Fibroblast of lung (primary cell): ENCODE measurements around the gene GLUL. TPM values are rescaled to one million over a fixed set of nuclear protein-coding genes. Genes with fewer than 3 reads are reported as not detected.

Experiments used
- DNase-seq, 2 donors: peaks; one replicate each; pipeline versions ENCODE4 v3.0.0 to v3.0.0-alpha.2; 2010; ENCODE audit warnings: low read depth in 2 of 2
- H2AFZ ChIP-seq: 2 replicates; pipeline ENCODE4 v1.5.1; 2012; ENCODE audit warnings: low read length, control low read depth, inconsistent platforms
- H3K27ac ChIP-seq: 2 replicates; pipeline ENCODE4 v1.5.1; 2011; ENCODE audit warnings: low read length, control low read depth; ENCODE audit not compliant: insufficient read depth
- H3K27me3 ChIP-seq: 2 replicates; pipeline ENCODE4 v1.5.1; 2011; ENCODE audit warnings: mild to moderate bottlenecking, low read length; ENCODE audit not compliant: control insufficient read depth, insufficient read depth
- H3K36me3 ChIP-seq: 2 replicates; pipeline ENCODE4 v1.5.1; 2011; ENCODE audit warnings: low read length; ENCODE audit not compliant: control insufficient read depth, insufficient read depth
- H3K4me1 ChIP-seq: 2 replicates; pipeline ENCODE4 v1.5.1; 2011; ENCODE audit warnings: low read length; ENCODE audit not compliant: control insufficient read depth, insufficient read depth; ENCODE audit errors: extremely low read depth
- H3K4me2 ChIP-seq: 2 replicates; pipeline ENCODE4 v1.5.1; 2011; ENCODE audit warnings: low read length, control low read depth; ENCODE audit not compliant: insufficient read depth; ENCODE audit errors: extremely low read depth
- H3K4me3 ChIP-seq, 4 experiments: fragments of 200-600 bp in 1 of 4; sonication (generic) in 1 of 4; replicated peaks in 1 of 4; 2 replicates each; pipeline ENCODE4 v1.5.1; 2011 to 2016; ENCODE audit warnings: low read length in 4 of 4, low read depth in 3 of 4, mild to moderate bottlenecking in 3 of 4, control low read depth in 2 of 4, inconsistent platforms in 1 of 4, mixed read lengths in 1 of 4; ENCODE audit not compliant: insufficient read depth in 1 of 4; ENCODE audit errors: control extremely low read depth in 1 of 4
- H3K79me2 ChIP-seq: 2 replicates; pipeline ENCODE4 v1.5.1; 2012; ENCODE audit warnings: mild to moderate bottlenecking, low read length, inconsistent platforms; ENCODE audit not compliant: control insufficient read depth, insufficient read depth
- H3K9ac ChIP-seq: 2 replicates; pipeline ENCODE4 v1.5.1; 2011; ENCODE audit warnings: mild to moderate bottlenecking, low read length, control low read depth; ENCODE audit not compliant: insufficient read depth
- H3K9me3 ChIP-seq: 2 replicates; pipeline ENCODE4 v1.5.1; 2012; ENCODE audit warnings: low read depth, low read length; ENCODE audit not compliant: control insufficient read depth, insufficient read depth
- H4K20me1 ChIP-seq: 2 replicates; pipeline ENCODE4 v1.5.1; 2011; ENCODE audit warnings: low read length; ENCODE audit not compliant: control insufficient read depth, insufficient read depth; ENCODE audit errors: extremely low read depth
- EZH2 ChIP-seq: IDR thresholded peaks from 2 replicates; pipeline ENCODE4 v1.5.1; 2012; ENCODE audit warnings: low read length, control low read depth, mild to moderate bottlenecking; ENCODE audit errors: missing control alignments
- polyA plus RNA-seq, 2 donors: library from polyadenylated mRNA; depleted of rRNA in 1 of 2; stranded (reverse) in 1 of 2; unstranded in 1 of 2; fragments of >200 nt; gene quantifications; 2 replicates each; pipeline ENCODE4 v1.2.1, GENCODE V29; 2011 to 2012; ENCODE audit warnings: missing spikeins in 1 of 2
- total RNA-seq: library from RNA; depleted of rRNA; stranded (reverse); fragments of >200 nt; gene quantifications from 2 replicates; pipeline ENCODE4 v1.2.1, GENCODE V29; 2014
- TF ChIP-seq, protein P1 (sequence below), 2 donors: IDR thresholded peaks in 1 of 2; conservative IDR thresholded peaks in 1 of 2; 1 replicate in 1 of 2; 2 replicates in 1 of 2; pipeline ENCODE4 v1.5.1; 2011 to 2012; ENCODE audit warnings: low read length in 2 of 2, control low read depth in 1 of 2, inconsistent platforms in 1 of 2, low read depth in 1 of 2, mild to moderate bottlenecking in 1 of 2

Gene GLUL
- total and polyA plus RNA-seq, 2 donors (not counting 1 experiment from before 2014, with no cell fraction given): 187 to 523 TPM

- Histone ChIP-seq H3K4me3 (no peak overlapping the region), H4K20me1 (no peaks in the 10 kb centered on the region), H3K4me1 (no peaks in the 10 kb centered on the region), H3K4me2 (no peak overlapping the region), H2AFZ (no peak overlapping the region), H3K36me3 (no peaks in the 10 kb centered on the region), H3K27me3 (no peaks in the 10 kb centered on the region), H3K79me2 (no peaks in the 10 kb centered on the region), H3K9ac (no peak overlapping the region), H3K9me3 (no peaks in the 10 kb centered on the region), H3K27ac (no peak overlapping the region)
- no peak for DNase-seq
- TF ChIP-seq EZH2: no peak
- TF ChIP-seq, protein P1, sequence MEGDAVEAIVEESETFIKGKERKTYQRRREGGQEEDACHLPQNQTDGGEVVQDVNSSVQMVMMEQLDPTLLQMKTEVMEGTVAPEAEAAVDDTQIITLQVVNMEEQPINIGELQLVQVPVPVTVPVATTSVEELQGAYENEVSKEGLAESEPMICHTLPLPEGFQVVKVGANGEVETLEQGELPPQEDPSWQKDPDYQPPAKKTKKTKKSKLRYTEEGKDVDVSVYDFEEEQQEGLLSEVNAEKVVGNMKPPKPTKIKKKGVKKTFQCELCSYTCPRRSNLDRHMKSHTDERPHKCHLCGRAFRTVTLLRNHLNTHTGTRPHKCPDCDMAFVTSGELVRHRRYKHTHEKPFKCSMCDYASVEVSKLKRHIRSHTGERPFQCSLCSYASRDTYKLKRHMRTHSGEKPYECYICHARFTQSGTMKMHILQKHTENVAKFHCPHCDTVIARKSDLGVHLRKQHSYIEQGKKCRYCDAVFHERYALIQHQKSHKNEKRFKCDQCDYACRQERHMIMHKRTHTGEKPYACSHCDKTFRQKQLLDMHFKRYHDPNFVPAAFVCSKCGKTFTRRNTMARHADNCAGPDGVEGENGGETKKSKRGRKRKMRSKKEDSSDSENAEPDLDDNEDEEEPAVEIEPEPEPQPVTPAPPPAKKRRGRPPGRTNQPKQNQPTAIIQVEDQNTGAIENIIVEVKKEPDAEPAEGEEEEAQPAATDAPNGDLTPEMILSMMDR (conservative IDR thresholded peaks at IDR 0.05 in 1 of 2, IDR thresholded peaks at IDR 0.05 in 1 of 2; ENCODE audit: low read depth in 1 of 2, low read length in 2 of 2): no peak
Observed at GRCh38 chr1:182357171-182357570, 34.4 kb downstream of the GLUL start.

GRCh38 chr1:182355723-182356098 lies 35.9 kb downstream of the GLUL start:
- H3K27ac ChIP-seq: no peak overlapping the region
- H3K9ac ChIP-seq: no peak overlapping the region
- no peak overlapping the region for H3K4me3 ChIP-seq
- H3K4me1 ChIP-seq: no peaks in the 10 kb centered on the region
- no peak for DNase-seq
- no peaks in the 10 kb centered on the region for H3K27me3 ChIP-seq
- TF ChIP-seq EZH2: no peak
- TF ChIP-seq, protein P1 (conservative IDR thresholded peaks at IDR 0.05 in 1 of 2, IDR thresholded peaks at IDR 0.05 in 1 of 2; ENCODE audit: low read depth in 1 of 2, low read length in 2 of 2): no peak
- no peaks in the 10 kb centered on the region for H3K9me3 ChIP-seq
- no peaks in the 10 kb centered on the region for H4K20me1 ChIP-seq
- H3K79me2 ChIP-seq: no peaks in the 10 kb centered on the region
- H2AFZ ChIP-seq: no peak overlapping the region
- H3K4me2 ChIP-seq: no peak overlapping the region
- H3K36me3 ChIP-seq: no peaks in the 10 kb centered on the region

GRCh38 chr1:182351790-182352364 lies 39.7 kb downstream of the GLUL start:
- no peak for TF ChIP-seq EZH2
- TF ChIP-seq, protein P1 (conservative IDR thresholded peaks at IDR 0.05 in 1 of 2, IDR thresholded peaks at IDR 0.05 in 1 of 2; ENCODE audit: low read depth in 1 of 2, low read length in 2 of 2): no peak
- H3K4me1 ChIP-seq: no peaks in the 10 kb centered on the region
- no peaks in the 10 kb centered on the region for H3K27me3 ChIP-seq
- H3K27ac ChIP-seq: no peak overlapping the region
- H3K4me3 ChIP-seq: no peak overlapping the region
- no peak overlapping the region for H3K4me2 ChIP-seq
- no peaks in the 10 kb centered on the region for H3K79me2 ChIP-seq
- no peaks in the 10 kb centered on the region for H4K20me1 ChIP-seq
- DNase-seq: no peak
- no peak overlapping the region for H3K9ac ChIP-seq
- no peak overlapping the region for H2AFZ ChIP-seq
- H3K36me3 ChIP-seq: no peaks in the 10 kb centered on the region
- H3K9me3 ChIP-seq: no peaks in the 10 kb centered on the region
